HG03432 (cell line): Measurements from ENCODE around the gene SLC12A5.
A peak's percentile ranks its signal among the peaks of the same experiment; 100 is the strongest.
"Not testable (repeated sequence)": the region's sequence is repeated elsewhere in the genome, so short reads cannot be mapped to it uniquely, and the experiment has no call there.

ENCODE experiments used
- ATAC-seq: cut with Tn5 transposase; IDR thresholded peaks from one replicate; pipeline ENCODE4 v1.9.1; 2021; ENCODE audit warnings: mild to moderate bottlenecking, moderate library complexity; ENCODE audit not compliant: unreplicated experiment

Gene SLC12A5

DNA sequence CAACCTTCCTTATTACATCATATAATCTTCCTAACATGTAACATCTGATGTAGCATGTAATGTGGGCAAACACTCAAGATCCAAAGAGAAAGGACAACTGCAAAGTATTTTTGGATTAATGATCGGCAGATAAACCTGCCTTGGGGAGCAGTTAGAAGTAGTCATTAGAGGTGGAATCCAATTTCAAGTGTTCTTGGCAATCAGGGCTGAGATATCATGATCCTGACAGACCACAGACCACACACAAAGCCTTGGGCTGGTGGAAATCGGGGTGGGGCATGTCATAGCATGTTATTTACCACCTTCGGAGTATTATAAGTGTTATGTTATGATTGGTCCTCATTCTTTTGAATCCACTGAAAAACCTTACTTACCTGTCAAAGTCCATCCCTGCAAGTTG lies 44.4 kb downstream of the SLC12A5 start:
- no peak for ATAC-seq

DNA sequence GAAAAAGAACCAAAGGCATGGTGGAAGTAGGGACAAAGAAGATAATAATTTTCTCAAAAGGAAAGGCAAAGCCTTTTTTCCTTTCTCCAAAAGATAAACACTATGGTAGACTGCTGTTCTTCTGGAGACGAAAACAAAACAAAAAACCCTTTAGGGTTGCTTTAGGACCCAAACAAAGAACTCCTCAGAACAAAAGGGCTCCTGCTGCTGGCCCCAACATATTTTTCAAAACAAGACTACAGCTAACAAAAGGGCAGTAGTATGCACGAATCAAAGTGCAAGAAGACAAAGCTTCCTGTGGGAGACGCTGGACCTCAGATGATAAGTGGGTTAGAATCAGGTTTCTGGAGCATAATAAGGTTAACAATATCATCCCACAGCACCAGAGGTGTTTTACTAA lies 45.0 kb downstream of the SLC12A5 start:
- ATAC-seq = no peak

GRCh38 chr20:46076806-46077205 lies 47.8 kb downstream of the SLC12A5 start:
- no peak for ATAC-seq

GRCh38 chr20:46077642-46078305 lies 48.8 kb downstream of the SLC12A5 start:
- no peak for ATAC-seq

- no peak for ATAC-seq
Measured at GRCh38 chr20:46078954-46079353, 49.9 kb downstream of the SLC12A5 start.

- ATAC-seq = no peak
Measured at GRCh38 chr20:46081074-46081473, 52.1 kb downstream of the SLC12A5 start.

DNA sequence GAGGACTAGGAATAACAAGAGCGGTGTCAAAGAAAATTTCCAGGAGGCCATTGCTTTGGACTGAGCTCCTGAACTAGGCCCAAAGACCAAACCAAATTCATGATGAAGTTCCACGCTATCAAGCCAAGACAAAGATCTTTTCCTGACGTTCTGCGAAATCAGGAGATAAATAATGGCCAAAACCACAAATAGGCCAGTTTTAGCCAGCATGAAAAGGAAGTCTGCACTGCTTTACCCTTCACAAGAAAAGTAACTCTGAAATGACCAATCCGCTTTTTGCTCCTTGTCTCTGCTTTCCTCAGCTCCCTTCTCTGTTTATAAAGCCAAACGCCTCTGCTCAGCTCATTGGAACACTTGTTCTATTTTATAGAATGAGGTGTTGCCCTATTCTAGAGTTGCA lies 54.1 kb downstream of the SLC12A5 start:
- no peak for ATAC-seq

DNA sequence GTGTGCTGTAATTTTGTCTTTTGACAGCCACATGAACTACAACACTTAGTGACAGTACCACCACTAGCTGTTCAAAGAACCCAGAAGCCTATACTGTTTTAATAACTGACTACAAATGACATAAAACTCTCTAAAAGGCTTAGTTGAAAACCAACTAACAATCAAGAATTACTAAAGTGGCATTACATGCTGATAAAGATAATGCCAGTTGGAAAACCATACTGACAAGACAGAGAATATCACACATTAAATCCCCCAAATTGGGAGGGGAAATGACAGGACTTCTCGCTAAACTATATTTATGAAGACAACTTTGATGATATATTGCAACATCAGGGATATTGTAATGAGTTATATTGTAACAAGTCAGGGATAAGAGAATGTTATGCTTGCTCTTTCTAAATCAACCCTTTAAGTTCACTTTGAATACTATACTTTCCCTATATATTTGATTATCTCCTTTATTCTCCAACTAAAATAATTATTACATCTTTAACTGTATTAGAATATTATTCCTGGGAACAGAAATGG lies 54.6 kb downstream of the SLC12A5 start:
- ATAC-seq = no peak

DNA sequence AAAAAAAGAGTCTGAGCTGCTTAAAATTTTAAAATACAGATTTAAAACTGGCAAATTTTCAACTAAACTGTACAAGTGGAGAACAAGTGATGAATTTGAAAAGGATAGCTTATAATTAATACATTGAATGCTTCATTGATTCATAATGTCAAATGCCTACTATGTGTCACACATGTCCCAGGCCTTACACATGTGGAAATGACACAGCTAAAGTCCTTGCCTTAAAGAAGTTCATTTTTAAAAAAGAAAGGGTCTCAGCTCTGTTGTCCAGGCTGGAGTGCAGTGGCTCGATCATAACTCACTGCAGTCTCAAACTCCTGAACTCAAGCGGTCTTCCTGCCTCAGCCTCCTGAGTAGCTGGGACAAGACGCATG lies 55.8 kb downstream of the SLC12A5 start:
- no peak for ATAC-seq

DNA sequence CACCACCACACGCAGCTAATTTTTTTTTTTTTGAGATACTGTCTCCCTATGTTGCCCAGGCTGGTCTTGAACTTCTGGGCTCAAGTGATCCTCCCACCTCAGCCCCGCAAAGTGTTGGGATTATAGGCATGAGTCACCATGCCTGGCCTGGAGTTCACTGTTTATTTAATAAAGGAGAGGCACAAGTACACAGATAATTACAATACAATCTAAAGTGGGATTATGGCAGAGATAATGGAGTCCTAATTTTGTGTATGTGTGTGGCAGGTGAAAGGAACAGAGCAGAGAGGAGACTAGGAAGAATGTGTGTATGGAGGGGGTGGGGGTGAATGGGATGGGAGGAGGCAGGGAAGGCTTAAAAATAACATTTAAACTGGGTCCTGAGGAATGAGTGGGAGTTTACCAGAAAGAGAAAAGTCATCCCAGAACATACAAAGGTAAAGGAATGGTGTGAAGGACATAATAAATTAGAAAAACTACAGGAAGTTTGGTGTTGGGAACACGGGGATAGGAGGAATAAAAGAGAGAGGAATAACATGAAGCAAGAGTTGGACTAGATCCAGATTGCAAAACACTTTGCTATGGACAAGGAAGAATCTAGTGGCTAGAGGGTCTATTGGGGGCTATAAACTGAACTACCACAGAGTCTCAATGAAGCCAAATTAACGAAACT lies 56.3 kb downstream of the SLC12A5 start:
- no peak for ATAC-seq

DNA sequence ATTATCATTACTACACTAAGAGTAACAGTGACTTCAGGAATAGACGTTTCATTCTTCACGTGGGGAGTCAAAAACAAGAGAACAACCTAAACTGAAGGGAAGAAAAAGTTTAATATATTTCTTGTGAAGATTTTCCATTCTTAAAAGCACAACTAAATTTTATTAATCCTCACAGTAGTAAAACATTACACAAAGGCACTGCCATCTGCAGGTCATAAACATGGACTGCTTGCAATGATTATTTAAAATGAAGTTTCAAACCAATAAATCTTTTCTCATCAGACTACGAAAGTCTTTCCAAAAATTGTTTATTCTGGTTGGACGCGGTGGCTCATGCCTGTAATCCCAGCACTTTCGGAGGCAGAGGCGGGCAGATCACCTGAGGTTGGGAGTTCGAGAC lies 58.1 kb downstream of the SLC12A5 start:
- ATAC-seq = no peak

GRCh38 chr20:46088409-46089166 lies 59.6 kb downstream of the SLC12A5 start:
- no peak for ATAC-seq

DNA sequence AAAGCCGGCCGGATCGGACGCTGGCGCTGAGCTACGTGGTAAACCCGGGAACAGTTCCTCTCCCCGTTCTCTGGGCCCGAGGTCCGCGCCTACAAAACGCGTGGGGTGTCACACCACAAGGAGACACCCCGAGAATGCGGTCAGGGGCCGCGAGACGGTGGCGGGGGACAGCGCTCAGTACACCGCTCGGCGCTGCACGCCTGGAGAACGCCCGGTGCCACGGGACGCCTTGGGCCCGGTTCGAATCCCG lies 60.1 kb downstream of the SLC12A5 start:
- peak; percentile 35 for ATAC-seq

DNA sequence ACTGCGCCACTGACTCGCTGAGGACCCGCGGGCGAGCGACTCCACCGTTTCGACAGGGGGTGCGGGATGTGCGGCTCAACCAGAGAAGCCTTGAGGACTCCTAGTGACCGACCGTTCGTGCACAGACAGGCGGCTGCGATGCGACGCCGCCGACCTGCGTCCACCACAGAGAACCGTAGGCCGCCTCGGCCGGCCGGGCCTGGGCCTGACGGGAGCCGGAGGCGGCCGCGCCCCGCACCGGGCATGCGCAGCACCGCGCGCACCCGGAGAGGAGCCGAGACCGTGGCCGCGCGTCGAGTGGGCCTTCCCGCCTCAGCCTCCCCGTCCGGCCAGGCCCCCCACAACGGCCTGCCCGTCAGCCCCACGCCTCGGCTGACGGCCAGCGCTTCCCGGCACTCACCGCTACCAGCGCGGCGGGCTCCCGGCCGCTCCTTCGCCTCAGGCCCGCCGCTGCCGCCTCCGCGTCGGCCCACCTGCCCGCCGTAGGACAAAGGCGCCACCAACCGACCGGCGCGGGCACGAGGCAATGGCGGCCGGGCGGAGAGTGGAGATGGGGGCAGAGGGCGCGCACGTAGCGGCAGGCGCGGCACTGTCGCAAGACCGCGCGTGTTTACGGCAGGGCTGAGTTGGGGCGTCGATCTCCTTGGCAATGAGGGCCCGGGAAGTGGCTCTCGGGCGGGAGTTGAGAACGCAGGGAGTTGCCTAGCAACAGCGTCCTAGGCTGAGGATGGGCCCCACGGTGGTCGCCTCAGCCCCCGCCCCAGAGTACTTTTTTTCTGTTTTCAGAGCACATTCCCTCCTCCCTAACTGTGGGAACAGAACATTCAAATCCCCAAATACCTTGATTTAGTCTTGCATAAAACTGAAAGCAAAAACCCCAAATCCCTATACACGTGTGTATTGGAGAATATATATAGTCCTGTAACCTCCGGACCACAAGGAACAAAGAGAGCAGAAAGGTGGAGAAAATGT lies 60.7 kb downstream of the SLC12A5 start, which contains the start of gene NCOA5:
NCOA5 (minus strand) TSS at position 546 of the 972 bp plus-strand sequence. CDS start 10,538 bp downstream, outside the sequence.
- ATAC-seq = peak; percentile 81

GRCh38 chr20:46091622-46092535 lies 62.9 kb downstream of the SLC12A5 start:
- ATAC-seq = not testable (repeated sequence)

DNA sequence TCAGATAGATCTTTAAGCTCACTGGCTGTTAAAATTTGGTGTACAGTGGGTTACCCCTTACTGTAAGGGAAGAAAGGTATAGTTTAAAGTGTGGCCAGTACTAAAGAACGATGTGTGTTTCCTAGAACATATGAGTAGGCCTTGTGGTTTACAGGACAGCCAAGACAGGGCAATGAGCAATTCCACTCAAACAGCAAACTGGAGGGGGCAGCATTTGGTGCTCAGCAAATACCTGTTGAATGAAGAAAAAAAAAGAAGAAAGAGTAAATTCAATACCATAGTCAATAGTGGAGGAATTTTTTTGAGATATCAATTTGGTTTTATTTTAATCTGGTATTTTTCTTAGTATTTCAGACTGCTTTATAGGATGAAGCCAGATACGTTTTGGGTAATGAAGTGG lies 64.5 kb downstream of the SLC12A5 start:
- no peak for ATAC-seq

- peak; percentile 46 for ATAC-seq
Measured at GRCh38 chr20:46099491-46100287, 70.7 kb downstream of the SLC12A5 start.

DNA sequence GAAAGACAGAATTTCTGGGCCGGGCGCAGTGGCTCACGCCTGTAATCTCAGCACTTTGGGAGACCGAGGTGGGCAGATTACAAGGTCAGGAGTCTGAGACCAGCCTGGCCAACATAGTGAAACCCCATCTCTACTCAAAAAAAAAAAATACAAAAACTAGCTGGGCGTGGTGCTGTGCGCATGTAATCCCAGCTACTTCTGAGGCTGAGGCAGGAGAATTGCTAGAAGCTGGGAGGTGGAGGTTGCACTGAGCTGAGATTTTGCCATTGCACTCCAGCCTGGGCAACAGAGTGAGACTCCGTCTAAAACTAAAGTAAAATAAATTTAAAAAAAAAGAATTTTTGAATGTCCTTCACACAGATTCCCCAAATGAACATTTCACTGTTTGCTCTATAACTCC lies 71.4 kb downstream of the SLC12A5 start:
- not testable (repeated sequence) for ATAC-seq

DNA sequence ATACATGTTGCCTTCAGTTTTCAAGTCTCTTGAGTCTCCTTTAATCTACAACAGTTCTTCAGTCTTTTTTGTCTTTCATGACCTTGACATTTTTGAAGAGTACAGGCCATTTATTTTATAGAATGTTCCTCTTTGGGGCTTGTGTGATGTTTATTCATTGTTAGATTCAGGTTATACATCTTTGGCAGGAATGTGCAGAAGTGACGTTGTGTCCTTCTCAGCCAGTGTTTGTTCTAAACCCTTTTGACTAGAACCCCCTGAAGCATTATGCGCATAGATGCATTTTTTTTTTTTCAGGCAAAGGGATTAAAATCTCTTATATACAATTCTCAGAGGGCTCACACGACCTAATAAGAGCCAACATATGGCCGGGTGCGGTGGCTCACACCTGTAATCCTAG lies 72.0 kb downstream of the SLC12A5 start:
- no peak for ATAC-seq
